Esophagus (tissue), 2 donors: ENCODE measurements around the gene PSMC6. TPM values are rescaled to one million over a fixed set of nuclear protein-coding genes. Genes with fewer than 3 reads are reported as not detected.

Source experiments
- H3K27ac ChIP-seq, 2 donors: one replicate each; pipeline ENCODE4 v1.5.1; 2013; ENCODE audit warnings: low read depth in 2 of 2, mild to moderate bottlenecking in 2 of 2, inconsistent platforms in 1 of 2, low read length in 1 of 2, moderate library complexity in 1 of 2
- H3K27me3 ChIP-seq, 2 donors: one replicate each; pipeline ENCODE4 v1.6.1; 2013; ENCODE audit warnings: low read length in 2 of 2, control low read depth in 1 of 2, mild to moderate bottlenecking in 1 of 2; ENCODE audit not compliant: insufficient read depth in 2 of 2, control insufficient read depth in 1 of 2
- H3K36me3 ChIP-seq, 2 donors: one replicate each; pipeline ENCODE4 v1.6.1; 2013; ENCODE audit warnings: low read length in 1 of 2; ENCODE audit not compliant: control insufficient read depth in 2 of 2, insufficient read depth in 2 of 2
- H3K4me1 ChIP-seq, 2 donors: one replicate each; pipeline ENCODE4 v1.6.1; 2013; ENCODE audit warnings: low read length in 1 of 2; ENCODE audit not compliant: control insufficient read depth in 2 of 2, insufficient read depth in 2 of 2
- H3K4me3 ChIP-seq, 2 donors: one replicate each; pipeline ENCODE4 v1.5.1; 2013; ENCODE audit warnings: low read length in 2 of 2, mild to moderate bottlenecking in 2 of 2, low read depth in 1 of 2, moderate library complexity in 1 of 2
- H3K9me3 ChIP-seq, 2 donors: one replicate each; pipeline ENCODE4 v1.6.1; 2013; ENCODE audit warnings: mild to moderate bottlenecking in 2 of 2, low read depth in 1 of 2, low read length in 1 of 2, moderate library complexity in 1 of 2; ENCODE audit not compliant: control insufficient read depth in 2 of 2, insufficient read depth in 1 of 2
- WGBS, 2 donors: extraction: QIAGEN DNeasy Blood & Tissue Kit; methylation state at CpG; one replicate each; pipeline ENCODE4 v1.1.7; 2013; 5-methylcytosine and 5-hydroxymethylcytosine counted together
- polyA plus RNA-seq, 2 donors: library from polyadenylated mRNA; stranded (reverse); fragments of 200-250 nt; gene quantifications; one replicate each; pipeline ENCODE4 v1.2.3, GENCODE V29; 2013
- donor health status: healthy with polysubstance abuse.
- donor health status: Bipolar disorder and iron deficiency.

PSMC6 gene
- polyA plus RNA-seq, 2 donors = 77.5 to 110 TPM

DNA sequence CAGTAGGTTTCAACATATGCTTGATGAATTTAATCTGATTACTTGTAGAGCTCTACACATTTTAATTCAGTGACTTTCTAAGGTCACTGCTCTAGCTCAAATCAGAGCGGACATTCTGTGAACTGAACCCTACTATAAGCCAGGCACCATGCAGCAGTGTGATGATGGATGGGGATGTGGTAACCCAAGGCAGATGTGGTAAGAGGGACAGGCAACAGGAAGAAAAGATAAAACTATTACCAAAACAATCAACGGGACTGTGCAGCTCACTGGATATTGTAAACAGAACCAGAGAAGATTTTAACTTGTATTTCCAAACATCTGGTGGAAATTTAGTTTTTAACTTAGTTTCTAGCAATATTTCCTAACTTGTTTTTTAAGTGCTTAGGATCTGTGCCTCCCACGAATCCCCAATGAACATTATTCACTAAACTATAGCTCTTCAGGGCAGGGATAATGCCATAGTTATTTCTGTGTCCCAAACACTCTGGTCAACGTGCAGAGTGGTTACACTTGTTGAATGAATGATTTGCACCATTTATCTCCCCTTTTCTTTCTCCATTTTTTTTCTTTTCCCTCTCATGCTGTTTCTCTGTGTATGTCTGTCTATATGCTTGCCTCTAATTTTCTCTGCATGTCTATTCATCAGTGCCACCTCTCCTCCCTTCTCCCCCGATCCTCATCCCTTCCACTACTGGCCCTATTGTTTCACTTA is 14.6 kb upstream of the PSMC6 start:
- Histone ChIP-seq H3K4me3 (peak overlapping the region in 1 of 2 donors; percentile 49), H3K27me3 (no peaks in the 10 kb centered on the region), H3K9me3 (no peaks in the 10 kb centered on the region), H3K36me3 (no peaks in the 10 kb centered on the region), H3K27ac (peak overlapping the region; percentile 15 to 65), H3K4me1 (no peaks in the 10 kb centered on the region)
- WGBS, 2 donors = 58 to 62% methylated on average over 5 of the region's 5 CpGs

DNA sequence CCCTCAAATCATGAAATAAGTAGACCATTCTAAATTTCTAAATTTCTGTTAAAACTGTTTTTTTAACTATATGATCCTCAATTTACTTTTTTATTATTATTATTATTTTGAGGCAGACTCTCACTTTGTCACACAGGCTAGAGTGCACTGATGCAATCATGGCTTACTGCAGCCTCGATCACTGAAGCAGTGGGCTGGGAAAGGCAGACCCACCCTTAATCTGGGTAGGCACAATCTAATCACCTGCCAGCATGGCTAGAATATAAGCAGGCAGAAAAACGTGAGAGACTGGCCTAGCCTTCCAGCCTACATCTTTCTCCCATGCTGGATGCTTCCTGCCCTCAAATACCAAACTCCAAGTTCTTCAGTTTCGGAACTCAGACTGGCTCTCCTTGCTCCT is 14.0 kb upstream of the PSMC6 start:
- Histone ChIP-seq H3K36me3 (no peaks in the 10 kb centered on the region), H3K27me3 (no peaks in the 10 kb centered on the region), H3K4me3 (peak overlapping the region; percentile 4 to 49), H3K4me1 (no peaks in the 10 kb centered on the region), H3K27ac (no peak overlapping the region), H3K9me3 (no peaks in the 10 kb centered on the region)
- 70 to 73% methylated on average over 3 of the region's 3 CpGs for WGBS, 2 donors

DNA sequence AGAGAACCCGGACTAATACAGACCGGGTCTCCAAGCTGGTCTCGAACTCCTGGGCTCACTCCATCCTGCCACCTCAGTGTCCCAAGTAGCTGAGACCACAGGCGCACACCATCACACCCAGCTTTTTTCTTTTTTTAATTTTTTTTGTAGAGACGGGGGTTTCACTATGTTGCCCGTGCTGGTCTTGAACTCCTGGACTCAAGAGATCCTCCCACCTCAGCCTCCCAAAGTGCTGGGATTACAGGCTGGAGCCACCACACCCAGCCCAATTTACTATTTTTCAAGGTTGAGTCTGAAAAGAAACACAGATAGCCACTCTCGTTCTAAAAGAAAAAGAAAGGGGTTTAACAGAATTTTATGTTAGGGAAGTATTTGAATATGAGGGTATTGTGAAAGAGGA is 13.5 kb upstream of the PSMC6 start:
- H3K4me1 ChIP-seq = no peaks in the 10 kb centered on the region
- H3K4me3 ChIP-seq = peak overlapping the region; percentile 4 to 49
- no peaks in the 10 kb centered on the region for H3K36me3 ChIP-seq
- H3K9me3 ChIP-seq = no peaks in the 10 kb centered on the region
- 95% methylated on average over 7 of the region's 7 CpGs for WGBS, 2 donors
- no peak overlapping the region for H3K27ac ChIP-seq
- no peaks in the 10 kb centered on the region for H3K27me3 ChIP-seq

DNA sequence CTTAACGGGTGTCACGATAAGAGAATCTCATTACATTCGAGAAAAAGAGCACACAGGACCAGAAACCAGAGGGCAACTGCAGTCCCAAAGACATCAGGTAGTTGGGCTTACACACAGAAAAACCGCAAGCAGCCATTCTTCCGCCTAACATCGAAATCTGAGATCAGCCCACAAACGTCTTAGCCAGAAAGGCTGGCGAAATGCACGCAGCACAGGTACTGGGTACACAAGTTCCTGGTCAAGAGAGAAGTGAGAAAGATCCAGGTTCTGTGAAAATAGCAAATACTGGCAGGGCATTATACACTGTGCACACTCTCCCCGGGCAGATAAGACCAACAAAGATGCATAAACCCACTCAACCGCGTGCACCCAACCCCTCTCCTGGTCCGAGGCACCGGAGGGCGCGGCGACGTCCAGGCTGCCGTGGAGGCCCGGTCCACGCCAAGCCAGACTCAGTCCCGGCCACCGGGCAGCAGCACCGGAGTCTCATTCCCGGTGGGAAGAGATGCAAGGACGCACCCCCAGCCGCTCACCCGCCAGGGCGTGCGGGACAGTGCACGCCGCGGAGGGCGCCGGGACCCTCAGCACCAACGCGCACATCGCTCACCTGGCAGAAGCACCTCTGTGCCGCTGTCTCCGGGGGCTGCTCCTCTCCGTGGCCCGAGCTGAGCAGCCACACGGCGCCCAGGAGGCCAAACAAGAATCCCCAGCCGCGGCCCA is 12.1 kb upstream of the PSMC6 start:
- no peaks in the 10 kb centered on the region for H3K36me3 ChIP-seq
- no peaks in the 10 kb centered on the region for H3K27me3 ChIP-seq
- H3K4me1 ChIP-seq = no peaks in the 10 kb centered on the region
- peak overlapping the region; percentile 98 to 100 for H3K27ac ChIP-seq
- H3K4me3 ChIP-seq = peak overlapping the region; percentile 99 to 100
- H3K9me3 ChIP-seq = no peaks in the 10 kb centered on the region
- 0% methylated on average over 46 of the region's 46 CpGs for WGBS, 2 donors

DNA sequence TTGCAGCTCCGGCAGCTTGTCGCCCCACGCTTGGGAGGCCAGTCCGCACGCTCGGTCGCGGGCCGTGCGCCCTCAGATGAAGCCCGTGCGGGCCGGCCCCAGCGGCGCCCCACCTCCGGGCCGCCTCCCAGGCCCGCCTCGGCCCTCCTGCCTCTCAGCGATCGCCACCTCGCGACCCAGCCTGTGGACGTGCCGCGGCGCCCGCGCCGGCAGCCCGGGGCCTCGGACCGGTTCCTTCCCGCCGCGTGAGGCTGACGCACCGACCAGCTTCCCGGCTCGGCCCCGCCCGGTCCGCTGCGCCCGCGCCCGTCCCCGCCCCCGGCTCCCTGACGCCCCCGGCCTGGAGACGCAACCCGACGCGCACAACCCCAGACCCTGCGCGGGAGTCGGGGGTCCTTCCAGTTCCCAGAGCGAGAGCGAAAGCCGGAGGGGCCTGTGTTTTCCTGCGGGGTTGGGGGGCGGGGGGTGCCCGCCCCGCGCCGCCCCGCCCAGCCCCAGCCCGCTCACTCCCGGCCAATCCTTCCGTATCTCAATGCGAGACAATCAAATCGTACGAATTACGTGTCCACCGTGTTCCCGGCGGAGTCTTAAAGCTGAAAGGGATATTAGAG is 11.4 kb upstream of the PSMC6 start, which contains the start of gene ERO1A:
Gene ERO1A, minus strand, starts transcription at position 78 of the 611 bp plus-strand sequence. Its CDS starts 77 bp downstream, at position 1.
- no peaks in the 10 kb centered on the region for H3K36me3 ChIP-seq
- no peaks in the 10 kb centered on the region for H3K9me3 ChIP-seq
- WGBS, 2 donors = 1% methylated on average over 51 to 78 of the region's 78 CpGs
- H3K27ac ChIP-seq = peak within 1 kb of the TSS; percentile 98 to 100
- H3K4me3 ChIP-seq = peak within 1 kb of the TSS; percentile 99 to 100
- H3K4me1 ChIP-seq = no peaks in the 10 kb centered on the region
- no peaks in the 10 kb centered on the region for H3K27me3 ChIP-seq

DNA sequence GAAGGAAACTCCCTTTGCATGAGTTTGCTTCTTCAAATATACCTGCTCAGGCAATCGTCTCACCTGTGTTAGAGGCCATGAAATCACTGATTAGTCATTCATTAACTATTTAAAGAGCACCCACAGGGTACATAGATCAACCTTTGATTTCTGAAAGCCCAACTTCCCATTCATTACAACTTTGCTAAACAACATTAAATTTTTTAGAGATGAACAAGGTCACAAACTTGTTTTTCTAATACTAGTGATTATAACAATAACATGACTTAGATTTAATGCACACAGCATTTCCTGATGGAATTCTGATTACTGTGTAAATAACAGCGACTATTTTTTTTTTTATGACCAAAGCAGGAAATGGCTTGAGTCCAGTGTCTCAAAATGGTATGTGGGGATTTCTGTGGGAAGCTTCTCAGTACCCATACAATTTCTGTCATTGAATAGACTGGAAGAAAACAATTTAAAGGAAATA is 6.3 kb upstream of the PSMC6 start:
- Histone ChIP-seq H3K27me3 (no peaks in the 10 kb centered on the region), H3K4me3 (no peak overlapping the region), H3K27ac (peak overlapping the region; percentile 21 to 42), H3K4me1 (no peaks in the 10 kb centered on the region), H3K36me3 (no peaks in the 10 kb centered on the region), H3K9me3 (no peaks in the 10 kb centered on the region)
- WGBS, 2 donors = 23 to 27% methylated on average over 2 of the region's 2 CpGs

DNA sequence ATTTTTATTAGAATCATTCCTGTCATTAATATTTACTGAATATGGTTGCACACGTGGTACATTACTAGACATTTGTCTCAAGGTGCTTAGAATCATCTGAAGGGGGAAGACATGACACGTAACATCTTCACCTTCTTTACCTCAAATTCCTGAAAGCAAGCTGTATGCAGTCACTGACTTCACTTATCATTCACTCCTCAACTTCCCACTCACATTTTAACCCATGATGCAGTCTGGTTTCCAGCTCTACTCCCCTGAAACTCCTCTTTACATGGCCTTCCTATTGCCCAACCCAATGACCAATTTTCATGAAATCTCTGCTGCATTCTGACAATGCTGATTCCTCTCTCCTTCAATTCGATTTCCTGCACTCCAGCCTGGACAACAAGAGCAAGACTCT is 5.8 kb upstream of the PSMC6 start:
- WGBS, 2 donors = 61 to 63% methylated on average over 3 of the region's 3 CpGs
- Histone ChIP-seq H3K27me3 (no peaks in the 10 kb centered on the region), H3K4me3 (no peak overlapping the region), H3K27ac (peak overlapping the region; percentile 49 to 66), H3K9me3 (no peaks in the 10 kb centered on the region), H3K36me3 (no peaks in the 10 kb centered on the region), H3K4me1 (no peaks in the 10 kb centered on the region)

DNA sequence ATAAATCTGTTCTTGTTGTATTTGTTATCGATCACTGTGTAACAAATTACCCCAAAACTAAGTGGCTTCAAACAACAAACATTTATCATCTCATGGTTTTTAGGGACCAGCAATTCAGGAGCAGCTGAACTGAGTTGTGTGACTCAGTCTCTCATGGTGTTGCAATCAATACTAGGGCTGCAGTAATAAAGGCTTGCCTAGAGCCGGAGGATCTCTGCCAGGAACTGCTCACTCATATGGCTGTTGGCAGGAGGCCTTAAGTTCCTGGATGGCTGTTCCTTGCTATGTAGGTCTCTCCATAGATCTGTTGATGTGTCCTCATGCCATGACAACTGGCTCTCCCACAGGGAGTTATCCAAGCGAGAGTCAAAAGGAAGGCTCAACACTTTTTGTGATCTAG is 3.8 kb upstream of the PSMC6 start:
- H3K27ac ChIP-seq = peak overlapping the region; percentile 66 to 80
- H3K27me3 ChIP-seq = no peaks in the 10 kb centered on the region
- H3K9me3 ChIP-seq = no peaks in the 10 kb centered on the region
- H3K36me3 ChIP-seq = no peaks in the 10 kb centered on the region
- no peaks in the 10 kb centered on the region for H3K4me1 ChIP-seq
- WGBS, 2 donors = 56 to 65% methylated on average over 3 of the region's 3 CpGs
- no peak overlapping the region for H3K4me3 ChIP-seq

DNA sequence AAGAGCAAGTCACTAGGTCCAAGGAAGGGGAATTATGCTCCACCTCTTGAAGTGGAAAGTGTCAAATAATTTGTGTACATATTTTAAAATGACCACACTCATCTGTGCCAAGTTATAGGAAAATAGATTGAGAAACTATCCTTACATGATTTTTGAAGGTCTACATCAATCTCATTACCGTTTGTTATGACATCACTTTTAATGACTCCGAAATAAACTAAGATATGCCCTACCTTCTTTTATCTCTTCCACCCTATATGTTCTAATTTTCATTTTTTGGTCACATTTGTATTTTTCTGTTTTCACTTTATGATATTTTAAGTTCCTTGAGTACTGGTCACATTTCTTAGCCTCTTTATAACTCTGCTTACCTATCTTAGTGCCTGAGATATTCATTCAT is 3.3 kb upstream of the PSMC6 start:
- H3K36me3 ChIP-seq = no peaks in the 10 kb centered on the region
- H3K27ac ChIP-seq = peak overlapping the region; percentile 66 to 80
- 88 to 99% methylated on average over 2 of the region's 2 CpGs for WGBS, 2 donors
- no peaks in the 10 kb centered on the region for H3K27me3 ChIP-seq
- no peaks in the 10 kb centered on the region for H3K9me3 ChIP-seq
- H3K4me1 ChIP-seq = no peaks in the 10 kb centered on the region
- H3K4me3 ChIP-seq = no peak overlapping the region
